Choroid plexus epithelial cell (primary cell): ENCODE measurements around the gene DNAJC4.

Experiments
- DNase-seq: peaks from one replicate; pipeline ENCODE4 v3.0.0-alpha.2; 2010; ENCODE audit warnings: low read depth
- H3K4me3 ChIP-seq: 2 replicates; pipeline ENCODE4 v1.5.1; 2011; ENCODE audit warnings: low read depth, mild to moderate bottlenecking, control low read depth, low read length, moderate library complexity
- TF ChIP-seq, protein P1 (sequence below): conservative IDR thresholded peaks from 2 replicates; pipeline ENCODE4 v1.5.1; 2011; ENCODE audit warnings: low read depth, mild to moderate bottlenecking, control low read depth, inconsistent platforms, low read length, moderate library complexity

DNAJC4 gene

DNA sequence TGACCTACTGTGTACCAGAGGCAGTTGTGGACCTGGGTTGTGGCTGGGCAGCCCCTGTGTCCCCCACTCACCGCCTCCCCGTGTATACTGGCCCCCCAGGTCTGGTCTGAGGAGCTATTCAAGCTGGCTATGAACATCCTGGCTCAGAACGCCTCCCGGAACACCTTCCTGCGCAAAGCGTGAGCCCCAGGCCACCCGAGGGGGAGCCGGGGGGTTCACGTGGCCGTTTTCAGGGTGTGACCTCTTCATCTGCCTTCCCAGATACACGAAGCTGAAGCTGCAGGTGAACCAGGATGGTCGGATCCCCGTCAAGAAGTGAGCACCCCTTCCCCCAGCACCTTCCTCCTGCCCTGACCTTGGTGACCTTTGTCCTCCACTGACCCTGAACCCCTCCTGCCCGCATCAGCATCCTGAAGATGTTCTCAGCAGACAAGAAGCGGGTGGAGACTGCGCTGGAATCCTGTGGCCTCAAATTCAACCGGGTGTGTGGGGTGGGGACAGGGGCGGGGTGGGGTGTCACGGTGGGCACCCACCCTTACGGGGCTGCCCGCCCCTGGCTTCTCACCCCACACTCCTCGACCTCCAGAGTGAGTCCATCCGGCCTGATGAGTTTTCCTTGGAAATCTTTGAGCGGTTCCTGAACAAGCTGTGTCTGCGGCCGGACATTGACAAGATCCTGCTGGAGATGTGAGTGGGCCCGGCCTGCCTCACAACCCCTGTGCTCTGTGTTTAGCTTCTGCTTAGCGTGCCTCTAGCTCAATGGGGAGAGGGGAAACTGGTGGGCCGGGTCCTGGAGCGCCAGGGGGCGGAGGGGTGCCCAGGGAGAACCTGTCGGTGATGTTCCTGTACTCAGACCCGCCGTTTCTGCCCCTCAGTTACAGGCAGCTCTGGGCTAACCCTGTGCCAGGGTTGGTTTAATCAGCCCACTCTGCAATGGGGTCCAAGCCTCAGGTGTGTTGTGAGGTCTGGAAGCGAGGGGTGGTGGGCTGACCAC lies 25.1 kb downstream of the DNAJC4 start:
- H3K4me3 ChIP-seq, result no peak overlapping the region
- TF ChIP-seq, protein P1, sequence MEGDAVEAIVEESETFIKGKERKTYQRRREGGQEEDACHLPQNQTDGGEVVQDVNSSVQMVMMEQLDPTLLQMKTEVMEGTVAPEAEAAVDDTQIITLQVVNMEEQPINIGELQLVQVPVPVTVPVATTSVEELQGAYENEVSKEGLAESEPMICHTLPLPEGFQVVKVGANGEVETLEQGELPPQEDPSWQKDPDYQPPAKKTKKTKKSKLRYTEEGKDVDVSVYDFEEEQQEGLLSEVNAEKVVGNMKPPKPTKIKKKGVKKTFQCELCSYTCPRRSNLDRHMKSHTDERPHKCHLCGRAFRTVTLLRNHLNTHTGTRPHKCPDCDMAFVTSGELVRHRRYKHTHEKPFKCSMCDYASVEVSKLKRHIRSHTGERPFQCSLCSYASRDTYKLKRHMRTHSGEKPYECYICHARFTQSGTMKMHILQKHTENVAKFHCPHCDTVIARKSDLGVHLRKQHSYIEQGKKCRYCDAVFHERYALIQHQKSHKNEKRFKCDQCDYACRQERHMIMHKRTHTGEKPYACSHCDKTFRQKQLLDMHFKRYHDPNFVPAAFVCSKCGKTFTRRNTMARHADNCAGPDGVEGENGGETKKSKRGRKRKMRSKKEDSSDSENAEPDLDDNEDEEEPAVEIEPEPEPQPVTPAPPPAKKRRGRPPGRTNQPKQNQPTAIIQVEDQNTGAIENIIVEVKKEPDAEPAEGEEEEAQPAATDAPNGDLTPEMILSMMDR, result no peak
- no peak for DNase-seq

GRCh38 chr11:64256300-64256699 lies 26.0 kb downstream of the DNAJC4 start:
- TF ChIP-seq, protein P1, result no peak
- DNase-seq, result no peak
- H3K4me3 ChIP-seq, result no peak overlapping the region

DNA sequence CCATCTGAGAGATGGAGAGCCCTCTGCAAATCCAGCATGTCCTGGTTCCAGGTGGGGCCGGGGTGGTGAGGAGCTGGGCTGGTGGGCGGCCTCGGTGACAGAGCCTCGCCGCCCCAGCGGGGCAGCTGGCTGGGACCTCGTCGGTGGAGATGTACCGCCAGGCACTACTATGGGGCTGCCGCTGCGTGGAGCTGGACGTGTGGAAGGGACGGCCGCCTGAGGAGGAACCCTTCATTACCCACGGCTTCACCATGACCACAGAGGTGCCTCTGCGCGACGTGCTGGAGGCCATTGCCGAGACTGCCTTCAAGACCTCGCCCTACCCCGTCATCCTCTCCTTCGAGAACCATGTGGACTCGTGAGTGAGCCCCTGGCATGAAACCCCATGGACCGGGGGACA lies 28.0 kb downstream of the DNAJC4 start:
- no peak overlapping the region for H3K4me3 ChIP-seq
- TF ChIP-seq, protein P1, result no peak
- DNase-seq, result no peak

- no peak for DNase-seq
- H3K4me3 ChIP-seq, result no peak overlapping the region
- TF ChIP-seq, protein P1, result no peak
Observed at GRCh38 chr11:64258946-64259532, 28.7 kb downstream of the DNAJC4 start.

DNA sequence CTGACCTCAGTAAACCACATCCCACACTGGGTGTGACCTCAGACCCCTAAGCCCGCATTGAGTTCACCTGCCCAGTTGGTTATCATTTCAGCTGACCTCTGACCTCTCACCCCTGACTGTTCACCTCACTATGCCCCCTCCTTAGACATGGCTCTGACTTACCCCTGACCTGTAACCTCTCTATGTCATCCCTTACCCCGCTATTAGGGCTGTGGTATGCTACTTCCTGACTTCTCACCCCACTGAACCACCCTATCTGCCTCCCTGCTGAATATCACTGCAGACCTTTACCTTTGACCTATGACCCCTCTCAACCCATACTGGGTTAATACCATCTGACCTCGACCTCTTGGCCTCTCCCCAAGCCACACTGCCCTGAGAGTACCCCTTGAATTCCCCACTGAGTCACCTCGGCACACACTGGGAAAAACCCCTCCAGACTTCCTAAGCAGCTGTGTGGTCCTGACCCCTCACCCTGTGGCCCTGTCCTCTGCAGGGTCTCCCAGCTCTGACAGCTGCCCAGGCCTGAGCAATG lies 29.3 kb downstream of the DNAJC4 start:
- TF ChIP-seq, protein P1, result no peak
- no peak for DNase-seq
- no peak overlapping the region for H3K4me3 ChIP-seq

DNA sequence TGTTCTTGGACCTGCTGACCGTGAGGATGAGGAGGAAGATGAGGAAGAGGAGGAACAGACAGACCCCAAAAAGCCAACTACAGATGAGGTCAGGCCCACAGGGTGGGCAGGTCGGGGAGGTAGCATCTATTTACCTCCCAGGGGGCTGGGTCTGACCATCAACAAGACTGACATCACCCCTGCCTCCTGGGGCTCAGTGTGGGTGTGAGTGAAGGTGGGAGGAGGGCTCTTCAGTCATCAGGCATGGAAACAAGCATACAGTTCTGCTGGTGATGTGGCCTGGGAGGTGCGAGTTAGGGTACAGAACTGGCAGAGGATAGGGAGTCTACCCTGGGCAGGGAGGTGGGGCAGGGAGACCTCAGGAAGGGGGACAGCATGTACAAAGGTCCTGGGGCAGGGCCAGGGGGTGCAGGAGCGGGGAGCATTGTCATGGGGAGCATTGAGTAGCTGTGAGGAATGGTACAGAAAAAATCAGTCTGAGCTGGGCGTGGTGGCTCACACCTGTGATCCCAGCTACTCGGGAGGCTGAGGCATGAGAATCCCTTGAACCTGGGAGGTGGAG lies 29.9 kb downstream of the DNAJC4 start:
- H3K4me3 ChIP-seq, result no peak overlapping the region
- TF ChIP-seq, protein P1, result no peak
- no peak for DNase-seq
